Measurements from ENCODE around the gene HMCES. TPM values are rescaled to one million over a fixed set of nuclear protein-coding genes. Genes with fewer than 3 reads are reported as not detected.

The HMCES gene
- total and polyA plus RNA-seq, 2 of the 13 experiments (the other 11 are each of a cell fraction or from before 2014, with no cell fraction given) = 16.1 to 37.5 TPM

DNA sequence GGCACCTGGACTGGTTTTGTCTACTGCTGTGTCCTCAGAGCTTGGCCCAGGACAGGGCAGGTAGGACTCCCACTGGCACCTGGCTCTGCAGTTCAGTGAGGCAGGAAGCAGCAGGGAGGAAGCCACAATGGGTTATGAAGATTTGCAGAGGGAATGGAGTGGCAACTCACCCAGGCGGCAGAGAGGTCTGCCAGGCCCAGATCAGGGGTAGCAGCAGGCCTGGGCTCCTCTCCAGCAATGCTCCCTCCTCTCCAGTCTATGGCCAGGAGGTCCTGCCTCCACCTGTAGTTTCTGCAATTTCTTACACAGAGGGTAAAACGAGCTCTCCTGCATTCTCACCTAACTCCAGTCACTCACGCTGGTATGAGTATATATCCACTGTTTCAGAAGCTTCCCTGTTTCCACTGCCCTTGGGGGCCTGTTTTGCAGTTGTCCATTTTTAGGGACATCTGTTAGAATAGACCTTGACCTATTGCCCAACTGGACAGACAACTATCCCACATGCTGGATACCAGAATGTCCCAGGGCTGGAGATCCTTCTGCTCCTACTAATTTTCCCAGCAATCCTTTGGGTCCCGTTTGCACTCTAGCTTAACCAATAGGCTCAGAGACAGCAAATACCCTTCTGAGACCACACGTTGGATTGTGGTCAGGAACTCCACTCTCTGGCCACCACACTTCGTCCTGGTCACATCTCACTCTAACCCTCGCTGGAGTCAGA, 35.2 kb downstream of the HMCES start (continued):
- TF ChIP-seq, protein P1, sequence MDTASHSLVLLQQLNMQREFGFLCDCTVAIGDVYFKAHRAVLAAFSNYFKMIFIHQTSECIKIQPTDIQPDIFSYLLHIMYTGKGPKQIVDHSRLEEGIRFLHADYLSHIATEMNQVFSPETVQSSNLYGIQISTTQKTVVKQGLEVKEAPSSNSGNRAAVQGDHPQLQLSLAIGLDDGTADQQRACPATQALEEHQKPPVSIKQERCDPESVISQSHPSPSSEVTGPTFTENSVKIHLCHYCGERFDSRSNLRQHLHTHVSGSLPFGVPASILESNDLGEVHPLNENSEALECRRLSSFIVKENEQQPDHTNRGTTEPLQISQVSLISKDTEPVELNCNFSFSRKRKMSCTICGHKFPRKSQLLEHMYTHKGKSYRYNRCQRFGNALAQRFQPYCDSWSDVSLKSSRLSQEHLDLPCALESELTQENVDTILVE (CRISPR knock-in tag; IDR thresholded peaks at IDR 0.05) = peak; percentile 52; the same call in 1 of the 2 replicates
- no peak for TF ChIP-seq ZNF33B (CRISPR knock-in tag; IDR thresholded peaks at IDR 0.05)
- no peak for TF ChIP-seq FOXA1 (IDR thresholded peaks at IDR 0.05)
- 0 out of 2 replicates have a peak, but pooled peaks have one; percentile 2 for TF ChIP-seq FOXA1 (CRISPR knock-in tag; IDR thresholded peaks at IDR 0.05)
- TF ChIP-seq, protein P2, sequence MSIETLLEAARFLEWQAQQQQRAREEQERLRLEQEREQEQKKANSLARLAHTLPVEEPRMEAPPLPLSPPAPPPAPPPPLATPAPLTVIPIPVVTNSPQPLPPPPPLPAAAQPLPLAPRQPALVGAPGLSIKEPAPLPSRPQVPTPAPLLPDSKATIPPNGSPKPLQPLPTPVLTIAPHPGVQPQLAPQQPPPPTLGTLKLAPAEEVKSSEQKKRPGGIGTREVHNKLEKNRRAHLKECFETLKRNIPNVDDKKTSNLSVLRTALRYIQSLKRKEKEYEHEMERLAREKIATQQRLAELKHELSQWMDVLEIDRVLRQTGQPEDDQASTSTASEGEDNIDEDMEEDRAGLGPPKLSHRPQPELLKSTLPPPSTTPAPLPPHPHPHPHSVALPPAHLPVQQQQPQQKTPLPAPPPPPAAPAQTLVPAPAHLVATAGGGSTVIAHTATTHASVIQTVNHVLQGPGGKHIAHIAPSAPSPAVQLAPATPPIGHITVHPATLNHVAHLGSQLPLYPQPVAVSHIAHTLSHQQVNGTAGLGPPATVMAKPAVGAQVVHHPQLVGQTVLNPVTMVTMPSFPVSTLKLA (IDR thresholded peaks at IDR 0.05) = no peak
- TF ChIP-seq ZC3H4 (CRISPR knock-in tag; IDR thresholded peaks at IDR 0.05; ENCODE audit: borderline replicate concordance) = peak; percentile 31; the same call in 1 of the 2 replicates
- TF ChIP-seq, protein P3, sequence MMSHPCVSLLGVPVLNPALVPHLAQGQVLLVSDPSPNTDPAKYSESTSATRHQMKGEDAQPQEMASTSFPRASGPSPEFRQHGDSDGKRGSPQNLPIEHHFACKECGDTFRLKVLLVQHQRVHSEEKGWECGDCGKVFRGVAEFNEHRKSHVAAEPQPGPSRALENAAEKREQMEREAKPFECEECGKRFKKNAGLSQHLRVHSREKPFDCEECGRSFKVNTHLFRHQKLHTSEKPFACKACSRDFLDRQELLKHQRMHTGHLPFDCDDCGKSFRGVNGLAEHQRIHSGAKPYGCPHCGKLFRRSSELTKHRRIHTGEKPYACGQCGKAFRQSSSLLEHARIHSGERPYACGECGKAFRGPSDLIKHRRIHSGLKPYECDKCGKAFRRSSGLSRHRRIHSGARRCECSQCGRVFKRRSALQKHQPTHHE (CRISPR knock-in tag; IDR thresholded peaks at IDR 0.05; ENCODE audit: borderline replicate concordance) = peak; percentile 67; the same call in 1 of the 2 replicates
- no peak for TF ChIP-seq ZMYM2 (CRISPR knock-in tag; IDR thresholded peaks at IDR 0.05)
- peak; percentile 78 for TF ChIP-seq NR2F6 (IDR thresholded peaks at IDR 0.05)
- TF ChIP-seq NR2F6 (CRISPR knock-in tag; IDR thresholded peaks at IDR 0.05) = peak; percentile 89
- TF ChIP-seq TAF15 (IDR thresholded peaks at IDR 0.05; ENCODE audit: low read depth, low read length, poor library complexity, severe bottlenecking) = no peak
- TF ChIP-seq ZNF121 (CRISPR knock-in tag; IDR thresholded peaks at IDR 0.05) = no peak
- no peak for TF ChIP-seq EZH2 (conservative IDR thresholded peaks at IDR 0.05; ENCODE audit: low read depth, low read length)
- no peak; the same call in 1 of the 2 replicates for TF ChIP-seq HBP1 (CRISPR knock-in tag; IDR thresholded peaks at IDR 0.05; ENCODE audit: low read depth)
- no peak for TF ChIP-seq ZNF790 (CRISPR knock-in tag; IDR thresholded peaks at IDR 0.05; ENCODE audit: borderline replicate concordance)
- TF ChIP-seq ZNF34 (CRISPR knock-in tag; IDR thresholded peaks at IDR 0.05; ENCODE audit: borderline replicate concordance) = no peak
- no peak for TF ChIP-seq PITX1 (CRISPR knock-in tag; IDR thresholded peaks at IDR 0.05)
- no peak for TF ChIP-seq ZFP36L1 (CRISPR knock-in tag; IDR thresholded peaks at IDR 0.05)
- peak; percentile 53; the same call in 1 of the 2 replicates for TF ChIP-seq ZNF317 (CRISPR knock-in tag; IDR thresholded peaks at IDR 0.05)
- 0 out of 2 replicates have a peak, but pooled peaks have one; percentile 19 for TF ChIP-seq MYC (CRISPR knock-in tag; IDR thresholded peaks at IDR 0.05; ENCODE audit: borderline replicate concordance)
- TF ChIP-seq CEBPG (CRISPR knock-in tag; IDR thresholded peaks at IDR 0.05) = peak; percentile 93
- TF ChIP-seq YEATS4 (CRISPR knock-in tag; IDR thresholded peaks at IDR 0.05; ENCODE audit: borderline replicate concordance) = no peak
- TF ChIP-seq ZNF652 (CRISPR knock-in tag; IDR thresholded peaks at IDR 0.05; ENCODE audit: borderline replicate concordance, low read depth) = no peak
- TF ChIP-seq, protein P4, sequence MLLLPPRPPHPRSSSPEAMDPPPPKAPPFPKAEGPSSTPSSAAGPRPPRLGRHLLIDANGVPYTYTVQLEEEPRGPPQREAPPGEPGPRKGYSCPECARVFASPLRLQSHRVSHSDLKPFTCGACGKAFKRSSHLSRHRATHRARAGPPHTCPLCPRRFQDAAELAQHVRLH (CRISPR knock-in tag; IDR thresholded peaks at IDR 0.05; ENCODE audit: borderline replicate concordance, low read depth) = no peak; the same call in 1 of the 2 replicates
